GM23248 (cell line): ENCODE results near the gene GPR4. TPM values are rescaled to one million over a fixed set of nuclear protein-coding genes. Genes with fewer than 3 reads are reported as not detected.

Source experiments
- DNase-seq: peaks from one replicate; pipeline ENCODE4 v3.0.0-alpha.2; 2015
- H2AFZ ChIP-seq: fragments of 200-600 bp; sonication (generic); 2 replicates; pipeline ENCODE4 v1.6.1; 2016; ENCODE audit warnings: antibody characterized with exemption
- H3F3A ChIP-seq: fragments of 200-600 bp; sonication (generic); 2 replicates; pipeline ENCODE4 v1.6.1; 2016; ENCODE audit warnings: mild to moderate bottlenecking, antibody characterized with exemption, mixed run types; ENCODE audit not compliant: insufficient read depth
- H3K27ac ChIP-seq: fragments of 200-600 bp; sonication (generic); 2 replicates; pipeline ENCODE4 v1.5.1; 2016; ENCODE audit warnings: mild to moderate bottlenecking
- H3K27me3 ChIP-seq: fragments of 200-600 bp; sonication (generic); replicated peaks from 2 replicates; pipeline ENCODE4 v1.6.1; 2016; ENCODE audit warnings: mild to moderate bottlenecking; ENCODE audit not compliant: insufficient read depth
- H3K36me3 ChIP-seq: fragments of 200-600 bp; sonication (generic); 2 replicates; pipeline ENCODE4 v1.6.1; 2016; ENCODE audit warnings: low read depth, mild to moderate bottlenecking
- H3K4me1 ChIP-seq: fragments of 200-600 bp; sonication (generic); 2 replicates; pipeline ENCODE4 v1.6.1; 2016; ENCODE audit warnings: mild to moderate bottlenecking; ENCODE audit not compliant: insufficient read depth
- H3K4me2 ChIP-seq: fragments of 200-600 bp; sonication (generic); one replicate; pipeline ENCODE4 v1.6.1; 2016; ENCODE audit warnings: mild to moderate bottlenecking; ENCODE audit not compliant: unreplicated experiment
- H3K4me3 ChIP-seq: fragments of 200-600 bp; sonication (generic); 2 replicates; pipeline ENCODE4 v1.5.1; 2016; ENCODE audit warnings: mild to moderate bottlenecking
- H3K79me2 ChIP-seq: fragments of 200-600 bp; sonication (generic); 2 replicates; pipeline ENCODE4 v1.6.1; 2016; ENCODE audit warnings: mild to moderate bottlenecking; ENCODE audit not compliant: insufficient read depth
- H3K9ac ChIP-seq: fragments of 200-600 bp; sonication (generic); 2 replicates; pipeline ENCODE4 v1.6.1; 2016; ENCODE audit warnings: mild to moderate bottlenecking
- H3K9me2 ChIP-seq: fragments of 200-600 bp; sonication (generic); 2 replicates; pipeline ENCODE4 v1.6.1; 2016; ENCODE audit warnings: mixed run types, mild to moderate bottlenecking, moderate library complexity; ENCODE audit not compliant: insufficient read depth
- H3K9me3 ChIP-seq: fragments of 200-600 bp; sonication (generic); one replicate; pipeline ENCODE4 v1.6.1; 2017; ENCODE audit warnings: low read depth
- H4K20me1 ChIP-seq: fragments of 200-600 bp; sonication (generic); 2 replicates; pipeline ENCODE4 v1.6.0; 2016; ENCODE audit not compliant: insufficient read depth
- EZH2 ChIP-seq: fragments of 200-600 bp; sonication (generic); IDR thresholded peaks from 2 replicates; pipeline ENCODE4 v1.6.1; 2018; ENCODE audit warnings: antibody characterized with exemption, mild to moderate bottlenecking; ENCODE audit not compliant: insufficient read depth, poor library complexity, severe bottlenecking
- EZH2phosphoT487 ChIP-seq: fragments of 200-600 bp; sonication (generic); IDR thresholded peaks from 2 replicates; pipeline ENCODE4 v1.6.1; 2018; ENCODE audit warnings: antibody characterized with exemption, moderate library complexity, mild to moderate bottlenecking, low read depth; ENCODE audit not compliant: insufficient read depth
- WGBS, 2 experiments: methylation state at CpG; one replicate each; pipeline ENCODE4 v1.1.6; 2015 to 2017; ENCODE audit warnings: low lambda C conversion rate in 2 of 2, low coverage in 1 of 2; ENCODE audit errors: missing lambda C conversion rate in 2 of 2; 5-methylcytosine and 5-hydroxymethylcytosine counted together
- in situ Hi-C: fragments of 300-500 bp; cut with MboI; formaldehyde crosslinking; loops from 2 replicates; pipeline ENCODE4 v1.15.0; 2020
- polyA plus RNA-seq: library from polyadenylated mRNA; unstranded; fragments of >200 nt; fragmentation: Nextera tagmentation; extraction: Ambion mirVana; gene quantifications from 2 replicates; pipeline ENCODE4 v1.2.1, GENCODE V29; 2016
- total RNA-seq: library from RNA; depleted of rRNA; stranded (reverse); fragments of >200 nt; shearing (Covaris generic); gene quantifications from 2 replicates; pipeline ENCODE4 v1.2.3, GENCODE V29; 2014

GPR4 gene
- total and polyA plus RNA-seq, 2 experiments from 2014 or later: 0.32 to 1.6 TPM

- no peak for DNase-seq
- WGBS, 2 experiments: 95 to 98% methylated on average over 7 of the region's 7 CpGs
- peaks cover 26% of the 10 kb centered on the region for H3K4me1 ChIP-seq
Observed at GRCh38 chr19:45581576-45581975, 20.4 kb downstream of the GPR4 start.

DNA sequence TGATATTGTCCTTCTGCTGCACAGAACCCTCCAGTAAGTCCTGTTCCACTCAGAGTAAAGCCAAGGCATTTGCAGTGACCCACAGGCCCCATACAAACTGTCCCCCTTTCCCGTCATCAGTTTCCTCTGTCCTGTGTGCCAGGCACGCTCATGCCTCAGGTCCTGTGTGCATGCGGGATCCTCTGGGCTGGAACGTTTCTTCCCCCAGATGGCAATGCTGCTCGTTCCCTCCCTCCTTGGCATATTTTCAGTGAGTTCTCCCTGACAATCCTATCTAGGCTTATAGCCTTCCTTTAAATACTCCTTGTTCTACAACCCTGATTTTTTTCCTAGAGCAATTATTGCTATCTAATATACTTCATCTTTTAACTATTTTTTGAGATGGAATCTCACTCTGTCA, 23.2 kb downstream of the GPR4 start:
- peak; percentile 36 for DNase-seq
- no peaks in the 10 kb centered on the region for H4K20me1 ChIP-seq
- H3K36me3 ChIP-seq: no peaks in the 10 kb centered on the region
- H3K4me2 ChIP-seq: no peak overlapping the region
- no peaks in the 10 kb centered on the region for H3K27me3 ChIP-seq
- no peaks in the 10 kb centered on the region for H3K9me3 ChIP-seq
- H3K9me2 ChIP-seq: no peaks in the 10 kb centered on the region
- no peak overlapping the region for H3K9ac ChIP-seq
- no peak for TF ChIP-seq EZH2
- in situ Hi-C loops: no loop called here
- peaks cover 34% of the 10 kb centered on the region for H3F3A ChIP-seq
- peak overlapping the region; percentile 69 for H3K27ac ChIP-seq
- no peak overlapping the region for H3K4me3 ChIP-seq
- peaks cover 24% of the 10 kb centered on the region for H3K4me1 ChIP-seq
- H3K79me2 ChIP-seq: peaks cover 61% of the 10 kb centered on the region
- H2AFZ ChIP-seq: no peak overlapping the region
- WGBS, 2 experiments: 35 to 41% methylated on average over 5 of the region's 5 CpGs

More at GRCh38 chr19:45581576-45581975, 20.4 kb downstream of the GPR4 start:
- no peaks in the 10 kb centered on the region for H3K9me2 ChIP-seq
- H3K36me3 ChIP-seq: no peaks in the 10 kb centered on the region
- no peaks in the 10 kb centered on the region for H4K20me1 ChIP-seq
- H3K9ac ChIP-seq: no peak overlapping the region
- no peak overlapping the region for H3K4me2 ChIP-seq
- H3K4me3 ChIP-seq: no peak overlapping the region
- no peak overlapping the region for H2AFZ ChIP-seq
- H3K79me2 ChIP-seq: peaks cover 41% of the 10 kb centered on the region
- in situ Hi-C loops: no loop called here
- H3K27me3 ChIP-seq: no peaks in the 10 kb centered on the region
- H3K27ac ChIP-seq: no peak overlapping the region
- no peak for TF ChIP-seq EZH2phosphoT487
- TF ChIP-seq EZH2: no peak
- no peaks in the 10 kb centered on the region for H3K9me3 ChIP-seq
- peaks cover 19% of the 10 kb centered on the region for H3F3A ChIP-seq

- H3K27ac ChIP-seq: peak overlapping the region; percentile 79
- peaks cover 34% of the 10 kb centered on the region for H3F3A ChIP-seq
- H3K9me2 ChIP-seq: no peaks in the 10 kb centered on the region
- peaks cover 58% of the 10 kb centered on the region for H3K79me2 ChIP-seq
- peak overlapping the region; percentile 13; the same call in 1 of the 2 replicates for H3K4me3 ChIP-seq
- DNase-seq: peak; percentile 97
- no peaks in the 10 kb centered on the region for H3K36me3 ChIP-seq
- 0 out of 2 replicates have a peak overlapping the region, but pooled peaks have one; percentile 3 for H2AFZ ChIP-seq
- no peaks in the 10 kb centered on the region for H3K9me3 ChIP-seq
- WGBS, 2 experiments: 29 to 33% methylated on average over 11 of the region's 11 CpGs
- H4K20me1 ChIP-seq: no peaks in the 10 kb centered on the region
- TF ChIP-seq EZH2: no peak
- no peak for TF ChIP-seq EZH2phosphoT487
- peak overlapping the region; percentile 44 for H3K9ac ChIP-seq
- in situ Hi-C loops: no loop called here
- peaks cover 24% of the 10 kb centered on the region for H3K4me1 ChIP-seq
- H3K27me3 ChIP-seq: no peaks in the 10 kb centered on the region
- H3K4me2 ChIP-seq: peak overlapping the region; percentile 53
Observed at GRCh38 chr19:45577111-45577905, 24.7 kb downstream of the GPR4 start.

DNA sequence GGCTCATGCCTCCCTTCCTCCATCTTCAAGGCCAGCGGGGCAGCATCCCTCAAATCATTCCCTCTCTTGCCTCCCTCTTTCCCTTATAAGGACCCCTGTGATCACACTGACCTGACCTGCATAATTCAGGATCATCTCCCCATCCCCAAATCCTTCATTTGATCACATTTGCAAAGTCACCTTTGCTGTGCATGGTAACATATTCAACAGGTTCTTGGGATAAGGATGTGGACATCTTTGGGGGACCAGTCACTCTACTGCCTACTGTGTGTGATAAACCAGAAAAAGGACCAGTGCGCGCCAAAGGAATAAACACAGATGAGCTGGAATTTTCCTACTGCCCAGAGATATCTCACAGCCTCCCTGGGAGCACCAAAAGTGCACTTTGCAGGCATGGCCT, 25.3 kb downstream of the GPR4 start:
- H3K4me1 ChIP-seq: peaks cover 24% of the 10 kb centered on the region
- in situ Hi-C loops: no loop called here
- peaks cover 34% of the 10 kb centered on the region for H3F3A ChIP-seq
- 66 to 68% methylated on average over 3 of the region's 3 CpGs for WGBS, 2 experiments
- H3K9me3 ChIP-seq: no peaks in the 10 kb centered on the region
- H3K27me3 ChIP-seq: no peaks in the 10 kb centered on the region
- DNase-seq: no peak
- peak overlapping the region; percentile 13; the same call in 1 of the 2 replicates for H3K4me3 ChIP-seq
- H3K27ac ChIP-seq: peak overlapping the region; percentile 79
- H3K4me2 ChIP-seq: peak overlapping the region; percentile 53
- no peaks in the 10 kb centered on the region for H3K36me3 ChIP-seq
- peak overlapping the region; percentile 44 for H3K9ac ChIP-seq
- no peak overlapping the region for H2AFZ ChIP-seq
- no peaks in the 10 kb centered on the region for H3K9me2 ChIP-seq
- peaks cover 56% of the 10 kb centered on the region for H3K79me2 ChIP-seq
- no peak for TF ChIP-seq EZH2
- TF ChIP-seq EZH2phosphoT487: no peak
- H4K20me1 ChIP-seq: no peaks in the 10 kb centered on the region
